HG02852 (cell line): ENCODE measurements around the gene SYT9.

Source experiments
- ATAC-seq: cut with Tn5 transposase; IDR thresholded peaks from one replicate; pipeline ENCODE4 v1.9.1; 2021; ENCODE audit warnings: mild to moderate bottlenecking, moderate library complexity; ENCODE audit not compliant: unreplicated experiment

SYT9 gene

DNA sequence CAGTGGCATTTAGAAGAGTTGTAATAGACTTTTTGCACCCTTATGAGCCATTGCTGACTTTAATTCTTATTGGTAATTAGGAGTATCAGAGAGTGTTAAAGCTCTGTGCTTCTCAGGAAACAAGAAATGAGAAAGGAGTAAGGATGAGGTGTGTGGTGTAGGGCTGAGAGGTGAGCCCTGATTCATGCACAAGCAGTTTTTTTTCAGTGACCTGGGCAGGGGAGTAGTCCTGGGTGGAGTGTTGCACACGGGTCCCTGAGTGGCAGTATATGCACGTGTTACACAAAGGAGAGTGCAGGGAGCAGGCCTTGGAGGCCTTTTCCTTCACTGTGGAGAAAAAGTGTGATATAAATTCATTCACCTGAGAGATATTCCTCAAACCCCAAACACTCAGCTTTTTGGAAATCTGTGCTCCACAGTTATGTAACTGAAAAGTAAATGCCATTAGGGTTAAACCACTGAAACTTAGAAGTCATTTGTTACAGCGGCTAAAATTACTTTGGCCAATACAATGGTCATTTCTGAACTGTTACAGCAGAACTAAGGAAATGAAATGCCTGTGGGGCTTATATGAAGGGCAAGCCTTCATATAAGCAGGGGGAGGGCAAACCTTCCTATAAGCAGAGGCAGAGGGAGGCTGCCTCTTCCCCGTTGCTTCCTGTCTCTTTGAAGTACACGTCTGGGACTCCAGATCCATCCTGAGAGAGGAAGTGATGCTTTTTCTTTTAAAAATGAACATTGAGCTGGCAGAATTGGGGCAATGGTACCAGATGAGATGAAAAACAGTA lies 171.0 kb downstream of the SYT9 start:
- ATAC-seq, result no peak

- ATAC-seq, result no peak
Measured at GRCh38 chr11:7423946-7424345, 172.2 kb downstream of the SYT9 start.

GRCh38 chr11:7427733-7428132 lies 176.0 kb downstream of the SYT9 start:
- no peak for ATAC-seq

GRCh38 chr11:7428196-7428595 lies 176.5 kb downstream of the SYT9 start:
- no peak for ATAC-seq

DNA sequence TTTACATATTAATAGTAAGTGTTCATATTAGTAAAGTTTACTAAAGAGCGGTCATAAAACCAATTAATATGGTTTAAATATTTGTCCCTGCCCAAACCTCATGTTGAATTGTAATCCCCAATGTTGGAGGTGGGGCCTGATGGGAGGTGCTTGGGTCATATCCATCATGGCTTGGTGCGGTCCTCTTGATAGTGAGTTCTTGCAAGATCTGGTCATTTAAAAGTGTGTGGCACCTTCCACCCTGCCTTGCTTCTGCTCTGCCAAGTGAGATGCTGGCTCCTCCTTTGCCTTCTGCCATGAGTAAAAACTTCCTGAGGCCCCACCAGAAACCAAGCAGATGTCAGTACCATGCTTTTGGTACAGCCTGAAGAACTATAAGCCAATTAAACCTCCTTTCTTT lies 178.8 kb downstream of the SYT9 start:
- no peak for ATAC-seq

DNA sequence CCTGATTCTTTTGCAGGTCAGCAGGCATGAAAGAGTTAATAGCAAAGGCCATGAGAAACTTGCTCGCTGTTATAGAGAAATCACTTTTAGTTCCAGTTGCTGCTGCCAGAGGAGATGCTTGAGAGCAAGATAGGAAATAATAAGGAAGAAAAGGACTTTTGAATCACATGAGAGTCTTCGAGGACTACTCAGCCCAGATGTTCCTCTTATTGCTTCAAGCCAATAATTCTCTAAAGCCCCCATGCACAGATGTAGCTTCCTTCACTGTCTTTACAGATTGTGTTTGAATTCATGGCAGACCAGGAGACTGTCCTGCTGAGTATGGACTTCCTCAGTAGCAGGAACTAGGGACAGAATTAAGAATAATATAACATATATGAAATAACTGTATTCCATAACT lies 183.5 kb downstream of the SYT9 start:
- ATAC-seq, result no peak

DNA sequence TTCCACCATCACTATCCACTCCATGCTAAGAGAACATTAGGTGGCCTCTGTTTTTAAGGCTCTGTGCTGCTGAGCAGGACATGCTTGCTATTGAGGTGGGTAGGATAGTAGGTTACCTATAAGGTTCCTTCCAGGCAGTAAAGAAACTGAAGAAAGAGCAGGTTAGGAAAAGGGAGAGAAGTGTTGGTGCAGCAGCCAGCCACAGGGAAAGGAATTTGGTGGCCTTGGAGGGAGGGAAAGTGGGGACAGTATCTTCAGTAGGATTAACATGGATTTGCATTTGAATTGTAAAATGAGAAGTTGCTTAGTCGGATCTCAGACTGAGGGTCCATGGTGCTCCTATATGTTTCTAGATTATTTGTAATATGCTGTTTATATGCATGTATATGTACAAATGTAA lies 184.4 kb downstream of the SYT9 start:
- no peak for ATAC-seq

DNA sequence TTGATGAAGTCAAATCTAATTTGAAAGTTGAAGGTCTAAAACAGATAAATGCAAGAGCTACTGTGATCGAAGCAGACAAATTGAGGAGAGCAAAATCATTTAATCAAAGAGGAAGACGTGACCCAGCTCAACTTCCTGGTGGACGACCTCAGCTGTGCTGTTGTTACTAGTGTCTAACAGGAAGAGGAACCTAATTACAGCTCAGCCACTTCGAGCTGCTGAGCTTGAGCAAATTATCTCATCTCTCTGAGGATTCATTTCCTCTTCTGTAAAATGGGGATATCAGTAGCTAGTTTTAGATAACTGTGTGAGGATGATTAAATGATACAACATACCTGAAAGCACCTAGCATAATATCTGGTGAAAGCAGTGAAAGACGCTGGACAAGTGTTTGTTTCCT lies 185.0 kb downstream of the SYT9 start:
- peak; percentile 92 for ATAC-seq

GRCh38 chr11:7437696-7438095 lies 186.0 kb downstream of the SYT9 start:
- no peak for ATAC-seq

- no peak for ATAC-seq
Measured at GRCh38 chr11:7439746-7440320, 188.1 kb downstream of the SYT9 start.

- ATAC-seq, result peak; percentile 92
Measured at GRCh38 chr11:7442588-7443215, 191.0 kb downstream of the SYT9 start.

DNA sequence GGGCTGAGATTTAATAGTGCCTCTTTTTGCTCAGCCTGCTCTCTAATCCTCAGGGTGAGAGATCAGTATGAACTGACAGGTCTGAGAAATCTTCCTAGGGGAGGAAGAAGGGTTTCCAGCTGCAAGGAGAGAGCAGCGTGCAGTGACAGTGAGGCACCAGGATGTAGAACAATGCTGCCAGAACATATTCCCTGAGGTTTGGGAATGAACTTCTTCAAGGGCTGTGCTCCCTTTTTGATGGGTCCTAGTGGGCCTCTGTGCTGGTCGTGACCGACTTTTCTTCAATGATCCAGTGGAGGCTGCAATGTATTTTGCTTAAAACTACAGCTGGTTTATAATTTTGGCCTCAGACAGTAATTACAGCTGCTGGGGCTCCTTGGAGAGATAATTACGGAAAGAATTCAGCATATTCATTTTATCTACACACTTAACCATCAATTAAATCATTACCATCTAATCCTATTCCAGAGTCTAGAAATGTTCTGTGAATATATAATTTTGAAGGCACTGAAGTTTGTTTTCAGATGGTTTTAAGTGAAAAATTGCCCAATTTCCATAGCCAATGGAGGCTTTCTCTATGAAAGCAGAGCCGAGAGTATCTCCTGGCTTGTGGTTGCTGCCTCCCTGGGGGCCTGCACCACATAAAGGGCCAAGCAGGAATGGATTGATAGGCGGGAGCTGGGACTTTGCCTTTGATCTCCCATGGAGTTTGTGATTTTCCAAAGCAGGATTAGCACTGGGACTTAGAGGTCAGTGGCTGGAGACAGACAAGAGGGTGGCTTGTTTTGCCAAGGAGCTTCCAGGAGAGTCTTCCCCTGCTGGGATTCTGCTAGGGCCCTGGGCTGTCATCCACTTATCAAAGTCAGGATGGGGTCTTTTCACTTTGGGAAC lies 192.6 kb downstream of the SYT9 start:
- ATAC-seq, result no peak

DNA sequence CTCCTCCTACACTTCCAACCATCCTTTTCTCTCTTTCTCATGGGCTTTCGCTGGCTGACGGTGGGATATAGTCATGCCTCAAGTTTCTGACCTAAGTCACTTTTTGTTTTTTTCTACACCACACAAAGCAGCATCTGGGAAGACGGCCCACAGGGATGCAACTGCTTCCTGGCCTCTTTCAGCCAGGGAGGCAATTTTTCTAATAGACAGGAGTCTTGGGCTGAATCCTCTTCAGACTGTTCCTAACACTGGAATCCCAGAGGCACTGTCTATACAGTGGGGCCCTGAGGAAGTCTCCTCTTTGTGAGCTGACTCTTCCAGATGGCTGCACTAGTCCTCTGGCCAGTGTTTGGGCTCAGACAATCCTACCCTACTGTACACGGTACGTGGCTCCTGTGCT lies 193.9 kb downstream of the SYT9 start:
- ATAC-seq, result no peak

DNA sequence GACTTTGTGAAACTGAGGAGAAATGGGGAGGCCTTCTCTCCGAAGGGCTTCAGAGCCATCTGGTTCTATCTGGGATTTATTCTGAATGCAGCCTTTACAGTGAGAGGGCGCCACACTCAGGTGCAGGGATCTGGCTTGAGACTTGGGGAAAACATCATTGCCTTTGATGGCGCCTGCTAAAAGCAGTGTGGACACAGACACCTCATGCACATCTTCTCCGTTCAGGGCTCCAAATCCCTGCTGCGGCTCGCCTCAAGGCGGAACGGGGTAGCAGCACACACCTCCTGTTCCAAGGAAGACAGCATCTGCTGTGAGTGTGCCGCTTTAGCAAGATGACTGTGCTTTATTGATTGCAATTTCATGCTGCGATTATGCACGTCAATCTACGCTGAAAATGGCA lies 196.5 kb downstream of the SYT9 start:
- no peak for ATAC-seq

DNA sequence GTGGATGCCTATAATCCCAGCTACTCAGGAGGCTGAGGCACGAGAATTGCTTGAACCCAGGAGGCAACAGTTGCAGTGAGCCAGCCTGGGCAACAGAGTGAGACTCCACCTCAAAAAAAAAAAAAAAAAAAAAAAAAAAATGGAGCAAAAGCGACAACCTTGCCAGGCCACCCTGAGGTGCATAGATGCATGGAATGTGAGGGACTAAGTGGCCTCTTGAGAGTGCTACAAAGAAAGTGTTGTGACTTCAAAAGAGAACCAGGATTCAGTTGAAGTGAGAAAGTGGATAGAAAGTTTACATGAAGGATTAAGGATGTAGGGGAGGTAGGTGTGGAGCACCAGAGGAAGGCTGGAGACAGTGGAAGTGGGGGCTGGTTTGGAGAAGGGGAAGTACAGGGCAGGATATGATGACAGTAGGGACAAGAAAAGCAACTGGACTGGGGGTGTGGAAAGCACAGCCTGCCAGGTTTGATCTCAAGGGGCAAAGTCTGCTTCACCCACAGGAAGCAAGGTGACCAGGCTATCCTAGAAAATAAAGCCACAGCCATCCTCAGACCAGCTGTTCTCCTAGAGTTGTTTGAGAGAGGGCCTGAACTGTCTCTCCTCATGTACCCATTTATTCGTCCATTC lies 197.6 kb downstream of the SYT9 start:
- ATAC-seq, result no peak

GRCh38 chr11:7449841-7450214 lies 198.1 kb downstream of the SYT9 start:
- no peak for ATAC-seq

DNA sequence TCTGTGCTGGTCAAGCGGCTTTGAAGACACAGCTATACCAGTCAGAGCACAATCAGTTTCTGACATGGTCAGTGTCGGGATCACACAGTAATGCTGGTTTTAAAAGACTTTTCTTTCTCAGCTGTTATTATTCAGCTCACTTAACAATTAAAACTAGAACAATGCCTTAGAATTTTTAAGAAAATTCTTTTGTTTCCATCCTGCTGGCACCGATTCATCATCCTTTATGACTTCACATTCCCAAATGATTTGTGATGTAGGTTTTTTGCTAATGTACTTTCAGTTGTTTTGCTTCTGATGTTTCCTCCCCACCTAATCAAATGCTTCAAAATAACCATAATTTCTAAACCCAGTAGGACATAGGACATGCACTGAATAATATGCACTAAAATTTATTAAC lies 199.1 kb downstream of the SYT9 start:
- ATAC-seq, result no peak

GRCh38 chr11:7451520-7451919 lies 199.8 kb downstream of the SYT9 start:
- no peak for ATAC-seq

DNA sequence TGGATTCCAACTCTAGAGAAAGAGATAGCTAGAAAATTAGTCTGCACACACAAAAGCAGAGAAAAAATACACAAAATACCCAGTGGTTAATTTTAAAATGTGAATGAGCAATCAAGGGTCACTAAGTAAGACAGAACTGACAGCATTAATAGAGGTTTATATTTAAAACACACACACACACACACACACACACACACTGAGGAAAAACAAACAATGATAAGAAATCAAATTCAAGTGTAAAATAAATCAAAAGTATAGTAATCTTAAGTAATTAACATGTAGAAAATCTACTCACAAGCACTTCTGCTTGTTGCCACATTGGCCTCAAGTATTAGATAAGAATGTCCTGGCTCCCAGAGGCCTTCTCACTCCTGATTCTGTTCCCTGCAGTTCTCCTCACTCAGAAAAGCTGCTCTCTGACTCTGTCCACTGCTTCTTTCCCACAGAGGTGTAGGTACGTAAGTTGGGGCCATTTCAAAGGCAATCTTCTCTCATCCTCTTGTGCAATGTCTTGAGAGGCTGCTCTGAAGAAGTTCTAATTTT lies 200.3 kb downstream of the SYT9 start:
- ATAC-seq, result no peak

- no peak for ATAC-seq
Measured at GRCh38 chr11:7454854-7455253, 203.2 kb downstream of the SYT9 start.

GRCh38 chr11:7457211-7457610 lies 205.5 kb downstream of the SYT9 start:
- no peak for ATAC-seq
